Neural cell (in vitro differentiated cells): ENCODE data around the gene TP53AIP1. TPM values are rescaled to one million over a fixed set of nuclear protein-coding genes. Genes with fewer than 3 reads are reported as not detected.

Experiments
- H2AFZ ChIP-seq: fragments of 200-600, 300-800 bp; sonication (generic), shearing (Covaris generic); 2 replicates; pipeline ENCODE4 v1.6.0; 2014; ENCODE audit warnings: low read depth, mild to moderate bottlenecking, antibody characterized with exemption, low read length, moderate library complexity
- H3F3A ChIP-seq: fragments of 200-600 bp; shearing (Covaris generic); 2 replicates; pipeline ENCODE4 v1.6.1; 2016; ENCODE audit warnings: mild to moderate bottlenecking, moderate library complexity, mixed read lengths, antibody characterized with exemption, low read length; ENCODE audit not compliant: insufficient read depth, poor library complexity, severe bottlenecking
- H3K27ac ChIP-seq: fragments of 200-600, 300-800 bp; sonication (generic), shearing (Covaris generic); 2 replicates; pipeline ENCODE4 v1.5.1; 2014; ENCODE audit warnings: mild to moderate bottlenecking, low read length, moderate library complexity
- H3K27me3 ChIP-seq: fragments of 300-800, 200-600 bp; sonication (generic), shearing (Covaris generic); 2 replicates; pipeline ENCODE4 v1.6.0; 2014; ENCODE audit warnings: mild to moderate bottlenecking, low read depth, low read length, moderate library complexity; ENCODE audit not compliant: insufficient read depth
- H3K36me3 ChIP-seq: fragments of 300-800, 200-600 bp; sonication (generic), shearing (Covaris generic); 2 replicates; pipeline ENCODE4 v1.5.1; 2014; ENCODE audit warnings: mild to moderate bottlenecking, antibody characterized with exemption, low read length, moderate library complexity; ENCODE audit not compliant: insufficient read depth
- H3K4me2 ChIP-seq: fragments of 300-800, 200-600 bp; sonication (generic), shearing (Covaris generic); 2 replicates; pipeline ENCODE4 v1.6.0; 2014; ENCODE audit warnings: mild to moderate bottlenecking, low read length
- H3K4me3 ChIP-seq: fragments of 300-800, 200-600 bp; sonication (generic), shearing (Covaris generic); 2 replicates; pipeline ENCODE4 v1.5.1; 2014; ENCODE audit warnings: mild to moderate bottlenecking, low read length, moderate library complexity
- H3K79me2 ChIP-seq: fragments of 200-600 bp; shearing (Covaris generic); replicated peaks from 2 replicates; pipeline ENCODE4 v1.6.0; 2014; ENCODE audit warnings: mild to moderate bottlenecking, low read length, moderate library complexity; ENCODE audit not compliant: insufficient read depth
- H3K9ac ChIP-seq: fragments of 300-800, 200-600 bp; sonication (generic), shearing (Covaris generic); 2 replicates; pipeline ENCODE4 v1.6.1; 2016; ENCODE audit warnings: mild to moderate bottlenecking, low read length, mixed read lengths
- H3K9me2 ChIP-seq: fragments of 200-600 bp; shearing (Covaris generic); 2 replicates; pipeline ENCODE4 v1.6.1; 2016; ENCODE audit warnings: mild to moderate bottlenecking, low read length, mixed read lengths; ENCODE audit not compliant: insufficient read depth
- H3K9me3 ChIP-seq: fragments of 200-600, 300-800 bp; sonication (generic), shearing (Covaris generic); 2 replicates; pipeline ENCODE4 v1.6.1; 2016; ENCODE audit warnings: mild to moderate bottlenecking, mixed run types, low read length, moderate library complexity, mixed read lengths
- H4K20me1 ChIP-seq: fragments of 200-600 bp; shearing (Covaris generic); 2 replicates; pipeline ENCODE4 v1.6.1; 2016; ENCODE audit warnings: mild to moderate bottlenecking, mixed run types; ENCODE audit not compliant: insufficient read depth
- CTCF ChIP-seq: fragments of 450-650 bp; IDR thresholded peaks from 2 replicates; pipeline ENCODE4 v1.5.1; 2014; ENCODE audit warnings: antibody characterized with exemption, mild to moderate bottlenecking, moderate library complexity; ENCODE audit not compliant: poor library complexity, severe bottlenecking
- EP300 ChIP-seq: fragments of 450-650 bp; conservative IDR thresholded peaks from 2 replicates; pipeline ENCODE4 v1.6.1; 2014; ENCODE audit warnings: antibody characterized with exemption, mild to moderate bottlenecking, moderate library complexity; ENCODE audit not compliant: poor library complexity, severe bottlenecking
- EZH2 ChIP-seq: fragments of 200-600, 300-800 bp; shearing (Covaris generic), sonication (generic); IDR thresholded peaks from 2 replicates; pipeline ENCODE4 v1.6.1; 2014; ENCODE audit warnings: antibody characterized with exemption, low read length, borderline replicate concordance, mild to moderate bottlenecking; ENCODE audit not compliant: insufficient read depth, poor library complexity, severe bottlenecking
- MXI1 ChIP-seq: fragments of 450-650 bp; conservative IDR thresholded peaks from 2 replicates; pipeline ENCODE4 v1.6.1; 2014; ENCODE audit warnings: antibody characterized with exemption, mild to moderate bottlenecking; ENCODE audit not compliant: poor library complexity, severe bottlenecking
- POLR2AphosphoS5 ChIP-seq: IDR thresholded peaks from 2 replicates; pipeline ENCODE4 v1.6.1; 2012
- RAD21 ChIP-seq: fragments of 450-650 bp; conservative IDR thresholded peaks from 2 replicates; pipeline ENCODE4 v1.6.1; 2014; ENCODE audit warnings: antibody characterized with exemption, mild to moderate bottlenecking, moderate library complexity
- REST ChIP-seq: IDR thresholded peaks from 2 replicates; pipeline ENCODE4 v1.6.1; 2012; ENCODE audit warnings: borderline replicate concordance
- SMC3 ChIP-seq: fragments of 450-650 bp; conservative IDR thresholded peaks from 2 replicates; pipeline ENCODE4 v1.6.1; 2014; ENCODE audit warnings: antibody characterized with exemption, mild to moderate bottlenecking, moderate library complexity; ENCODE audit not compliant: poor library complexity
- TAF1 ChIP-seq: IDR thresholded peaks from 2 replicates; pipeline ENCODE4 v1.6.1; 2012; ENCODE audit warnings: low read depth
- polyA plus RNA-seq: library from polyadenylated mRNA; depleted of rRNA; stranded (reverse); fragments of >200 nt; gene quantifications from 2 replicates; pipeline ENCODE4 v1.2.3, GENCODE V29; 2014

The TP53AIP1 gene
- polyA plus RNA-seq, 1 donor from 2014 or later, result 0.68 TPM

- no peaks in the 10 kb centered on the region for H3K9me3 ChIP-seq
- no peaks in the 10 kb centered on the region for H3K9me2 ChIP-seq
- H3K79me2 ChIP-seq, result no peaks in the 10 kb centered on the region
- peaks cover 28% of the 10 kb centered on the region for H3K27me3 ChIP-seq
- H3K4me3 ChIP-seq, result no peak overlapping the region
- no peak overlapping the region for H2AFZ ChIP-seq
- no peaks in the 10 kb centered on the region for H3K36me3 ChIP-seq
- H3F3A ChIP-seq, result no peaks in the 10 kb centered on the region
- no peak overlapping the region for H3K27ac ChIP-seq
- no peak for TF ChIP-seq REST
- no peak for TF ChIP-seq EP300
- TF ChIP-seq CTCF, result no peak
- no peak for TF ChIP-seq TAF1
- TF ChIP-seq EZH2, result no peak
- TF ChIP-seq MXI1, result no peak
- TF ChIP-seq RAD21, result no peak
- no peak for TF ChIP-seq SMC3
- TF ChIP-seq POLR2AphosphoS5, result no peak
- no peak overlapping the region for H3K9ac ChIP-seq
- no peaks in the 10 kb centered on the region for H4K20me1 ChIP-seq
- H3K4me2 ChIP-seq, result no peak overlapping the region
Observed at GRCh38 chr11:128895526-128895925, 47.1 kb downstream of the TP53AIP1 start.

- H3K36me3 ChIP-seq, result no peaks in the 10 kb centered on the region
- H3K4me3 ChIP-seq, result no peak overlapping the region
- TF ChIP-seq EP300, result no peak
- no peak for TF ChIP-seq REST
- no peaks in the 10 kb centered on the region for H3K9me3 ChIP-seq
- H2AFZ ChIP-seq, result no peak overlapping the region
- no peak overlapping the region for H3K9ac ChIP-seq
- H3K9me2 ChIP-seq, result no peaks in the 10 kb centered on the region
- H3K27ac ChIP-seq, result no peak overlapping the region
- H3K79me2 ChIP-seq, result no peaks in the 10 kb centered on the region
- no peak overlapping the region for H3K4me2 ChIP-seq
- H4K20me1 ChIP-seq, result no peaks in the 10 kb centered on the region
- H3K27me3 ChIP-seq, result peaks cover 31% of the 10 kb centered on the region
- H3F3A ChIP-seq, result no peaks in the 10 kb centered on the region
Observed at GRCh38 chr11:128894685-128895084, 48.0 kb downstream of the TP53AIP1 start.
